K562 (cell line): ENCODE data around the gene ANO1. TPM values are rescaled to one million over a fixed set of nuclear protein-coding genes. Genes with fewer than 3 reads are reported as not detected.

Experiments
- ATAC-seq: fragments of 200-7000 bp; cut with Tn5 transposase; 3 replicates; pipeline ENCODE4 v1.9.1; 2020; ENCODE audit warnings: moderate library complexity
- BruUV-seq: library from RNA; stranded (reverse); fragments of 400-500 nt; replicated peaks from 2 replicates; lab custom pipeline; 2021; lab: Mats Ljungman, UMichigan
- CTCF ChIA-PET: fragments of 300-600 bp; formaldehyde crosslinking; extraction: SDS; loops from one replicate; lab custom pipeline; 2021; ENCODE audit warnings: low intra/inter-chr PET ratio; lab: Yijun Ruan, JAX
- POLR2A ChIA-PET: fragments of 300-600, 350-650 bp; sonication (Branson Sonifier 250); formaldehyde crosslinking; extraction: SDS; loops from one replicate; lab custom pipeline; 2021; ENCODE audit warnings: antibody characterized with exemption, inconsistent platforms; lab: Yijun Ruan, JAX
- DNase-seq, 4 experiments: peaks; one replicate each; pipeline versions ENCODE4 v3.0.0 to v3.0.0-alpha.2; 2011 to 2018; ENCODE audit warnings: low spot score in 3 of 4, mixed read lengths in 3 of 4; ENCODE audit errors: extremely low read depth in 1 of 4
- FAIRE-seq: peaks from 2 replicates; lab custom pipeline; 2011; peaks lifted over from hg19 to GRCh38; lab: Jason Lieb, UNC
- H2AFZ ChIP-seq: 2 replicates; pipeline ENCODE4 v1.6.0; 2011; ENCODE audit warnings: low read depth, low read length, control low read depth, inconsistent platforms
- H3K27ac ChIP-seq: fragments of 200-600 bp; 3 replicates; pipeline ENCODE4 v1.8.0; 2011; ENCODE audit warnings: low read depth, mild to moderate bottlenecking, control low read depth, inconsistent platforms, low read length, moderate library complexity, mixed read lengths; ENCODE audit errors: extremely low read depth
- H3K27me3 ChIP-seq, 2 experiments: fragments of 300-600 bp in 1 of 2; 2 replicates in 1 of 2; 3 replicates in 1 of 2; pipeline versions ENCODE4 v1.6.0 to v1.8.0; 2011; ENCODE audit warnings: inconsistent platforms in 2 of 2, low read length in 2 of 2, mild to moderate bottlenecking in 1 of 2, mixed read lengths in 1 of 2, moderate library complexity in 1 of 2; ENCODE audit not compliant: control insufficient read depth in 2 of 2, insufficient read depth in 2 of 2
- H3K36me3 ChIP-seq: fragments of 300-600 bp; 3 replicates; pipeline ENCODE4 v1.8.0; 2011; ENCODE audit warnings: mild to moderate bottlenecking, low read length, inconsistent platforms; ENCODE audit not compliant: control insufficient read depth, insufficient read depth
- H3K4me1 ChIP-seq, 2 experiments: fragments of 200-600 bp in 1 of 2; replicated peaks in 1 of 2; 2 replicates in 1 of 2; 3 replicates in 1 of 2; pipeline versions ENCODE4 v1.5.1 to v1.8.0; 2011; ENCODE audit warnings: inconsistent platforms in 2 of 2, low read length in 2 of 2, mild to moderate bottlenecking in 1 of 2, mixed read lengths in 1 of 2, moderate library complexity in 1 of 2; ENCODE audit not compliant: control insufficient read depth in 2 of 2, insufficient read depth in 2 of 2
- H3K4me2 ChIP-seq: 2 replicates; pipeline ENCODE4 v1.6.1; 2011; ENCODE audit warnings: low read length, control low read depth, inconsistent platforms, mixed read lengths; ENCODE audit not compliant: insufficient read depth
- H3K4me3 ChIP-seq: fragments of 200-600 bp; sonication (generic), shearing (Covaris generic); 2 replicates; pipeline ENCODE4 v1.5.1; 2016; ENCODE audit warnings: control low read depth, inconsistent platforms
- H3K79me2 ChIP-seq: fragments of 200-600 bp; 3 replicates; pipeline ENCODE4 v1.8.0; 2011; ENCODE audit warnings: low read length, inconsistent platforms; ENCODE audit not compliant: control insufficient read depth, insufficient read depth
- H3K9ac ChIP-seq, 2 experiments: 2 replicates each; pipeline versions ENCODE4 v1.6.0 to v1.6.1; 2011; ENCODE audit warnings: low read depth in 2 of 2, low read length in 2 of 2, control low read depth in 1 of 2, inconsistent platforms in 1 of 2, mild to moderate bottlenecking in 1 of 2, mixed read lengths in 1 of 2; ENCODE audit not compliant: insufficient read depth in 1 of 2
- H3K9me1 ChIP-seq: one replicate; pipeline ENCODE4 v1.6.0; 2011; ENCODE audit warnings: inconsistent platforms, mild to moderate bottlenecking, low read length, moderate library complexity; ENCODE audit not compliant: control insufficient read depth, insufficient read depth
- H3K9me3 ChIP-seq: replicated peaks from 2 replicates; pipeline ENCODE4 v1.5.1; 2011; ENCODE audit warnings: low read depth, low read length, inconsistent platforms; ENCODE audit not compliant: control insufficient read depth, insufficient read depth
- H4K20me1 ChIP-seq: replicated peaks from 2 replicates; pipeline ENCODE4 v1.6.1; 2011; ENCODE audit warnings: low read length, inconsistent platforms, mixed read lengths; ENCODE audit not compliant: control insufficient read depth, insufficient read depth
- CBX8 ChIP-seq: fragments of 200-600 bp; sonication (generic); IDR thresholded peaks from 2 replicates; pipeline ENCODE4 v1.6.1; 2012; ENCODE audit warnings: borderline replicate concordance, mixed run types, low read depth, mild to moderate bottlenecking, moderate library complexity, mixed read lengths, low read length, control low read depth, inconsistent platforms; ENCODE audit not compliant: poor library complexity, severe bottlenecking; ENCODE audit errors: extremely low read depth
- FUS ChIP-seq: fragments of 200-400 bp; formaldehyde crosslinking; optimal IDR thresholded peaks from 2 replicates; pipeline ENCODE3; 2017; ENCODE audit warnings: low read depth, low read length
- WGBS: fragments of 100-300 bp; shearing (Covaris generic); methylation state at CpG from one replicate; pipeline ENCODE4 v1.1.6; 2016; ENCODE audit warnings: low coverage, mixed read lengths; ENCODE audit not compliant: insufficient coverage; ENCODE audit errors: missing lambda C conversion rate; 5-methylcytosine and 5-hydroxymethylcytosine counted together
- in situ Hi-C: fragments of 300-500 bp; cut with MboI; formaldehyde crosslinking; loops from 4 replicates; pipeline ENCODE4 v1.15.0; 2018; ENCODE audit warnings: inconsistent platforms, mixed read lengths
- intact Hi-C: fragments of 100-400 bp; cut with micrococcal nuclease; formaldehyde crosslinking; loops from 2 replicates; pipeline ENCODE4 v1.14.2; 2022
- polyA plus RNA-seq, 8 experiments: library from polyadenylated mRNA; depleted of rRNA in 4 of 8; stranded (reverse) in 5 of 8; unstranded in 3 of 8; fragments of >200 nt; fragmentation: Nextera tagmentation in 2 of 8; fragmentation: Illumina TruSeq in 1 of 8; extraction: Ambion mirVana in 2 of 8; extraction: Trizol in 1 of 8; gene quantifications; 2 replicates each; pipeline versions ENCODE4 v1.2.1 to v1.2.3, GENCODE V29; 2011 to 2014; ENCODE audit warnings: inconsistent platforms in 1 of 8, missing spikeins in 1 of 8
- total RNA-seq, 7 experiments: library from RNA; depleted of rRNA in 6 of 7; stranded (reverse); fragments of >200 nt in 6 of 7; fragmentation: Illumina TruSeq in 2 of 7; extraction: Trizol in 2 of 7; gene quantifications; 2 replicates each; pipeline versions ENCODE4 v1.2.1 to v1.2.3, GENCODE V29; 2011 to 2021; ENCODE audit warnings: low replicate concordance in 1 of 7
- TF ChIP-seq, protein P1 (sequence below): fragments of 450-650 bp; IDR thresholded peaks from 2 replicates; pipeline ENCODE4 v1.6.1; 2018; ENCODE audit not compliant: partially characterized antibody

The ANO1 gene
- total and polyA plus RNA-seq, 9 of the 15 experiments (the other 6 are each of a cell fraction or from before 2014, with no cell fraction given), result not detected

DNA sequence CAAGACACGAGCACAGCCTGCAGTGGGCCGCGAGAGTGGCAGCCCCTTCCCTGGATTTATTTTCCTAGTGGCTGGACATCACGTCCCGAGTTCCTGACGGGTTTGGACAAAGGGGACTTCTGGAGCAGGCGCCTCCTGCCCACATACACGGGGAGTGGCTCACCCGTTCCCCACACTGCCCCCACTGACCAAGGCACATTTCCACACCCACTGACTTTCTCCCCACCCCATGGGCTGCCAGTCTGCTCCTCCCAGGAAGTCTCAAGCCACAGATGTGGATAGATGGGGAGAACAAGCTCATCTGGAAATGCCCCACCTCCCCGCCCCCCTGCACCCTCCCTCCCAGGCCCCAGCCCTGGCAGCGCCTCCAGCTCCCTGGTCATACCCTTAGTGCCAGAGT, 91.0 kb downstream of the ANO1 start:
- ATAC-seq, result no peak
- DNase-seq, result no peak
- Histone ChIP-seq H3K4me2 (no peak overlapping the region), H3K9ac (no peak overlapping the region), H2AFZ (no peak overlapping the region), H3K4me3 (no peak overlapping the region), H3K9me3 (no peaks in the 10 kb centered on the region), H3K4me1 (peaks cover 0 to 10% of the 10 kb centered on the region in 2 experiments; a peak in 2 of 5 replicates), H3K27me3 (peaks cover 30 to 70% of the 10 kb centered on the region in 2 experiments), H3K36me3 (no peaks in the 10 kb centered on the region), H3K27ac (no peak overlapping the region), H4K20me1 (peaks cover 20% of the 10 kb centered on the region), H3K79me2 (no peaks in the 10 kb centered on the region), H3K9me1 (no peaks in the 10 kb centered on the region)
- WGBS, result 2% methylated on average over 9 of the region's 11 CpGs
- in situ Hi-C loops, result no loop called here
- no peak for FAIRE-seq
- intact Hi-C loops, result no loop called here
- CTCF ChIA-PET, result no interaction called here
- TF ChIP-seq FUS, result no peak
- TF ChIP-seq CBX8, result no peak
- TF ChIP-seq, protein P1, sequence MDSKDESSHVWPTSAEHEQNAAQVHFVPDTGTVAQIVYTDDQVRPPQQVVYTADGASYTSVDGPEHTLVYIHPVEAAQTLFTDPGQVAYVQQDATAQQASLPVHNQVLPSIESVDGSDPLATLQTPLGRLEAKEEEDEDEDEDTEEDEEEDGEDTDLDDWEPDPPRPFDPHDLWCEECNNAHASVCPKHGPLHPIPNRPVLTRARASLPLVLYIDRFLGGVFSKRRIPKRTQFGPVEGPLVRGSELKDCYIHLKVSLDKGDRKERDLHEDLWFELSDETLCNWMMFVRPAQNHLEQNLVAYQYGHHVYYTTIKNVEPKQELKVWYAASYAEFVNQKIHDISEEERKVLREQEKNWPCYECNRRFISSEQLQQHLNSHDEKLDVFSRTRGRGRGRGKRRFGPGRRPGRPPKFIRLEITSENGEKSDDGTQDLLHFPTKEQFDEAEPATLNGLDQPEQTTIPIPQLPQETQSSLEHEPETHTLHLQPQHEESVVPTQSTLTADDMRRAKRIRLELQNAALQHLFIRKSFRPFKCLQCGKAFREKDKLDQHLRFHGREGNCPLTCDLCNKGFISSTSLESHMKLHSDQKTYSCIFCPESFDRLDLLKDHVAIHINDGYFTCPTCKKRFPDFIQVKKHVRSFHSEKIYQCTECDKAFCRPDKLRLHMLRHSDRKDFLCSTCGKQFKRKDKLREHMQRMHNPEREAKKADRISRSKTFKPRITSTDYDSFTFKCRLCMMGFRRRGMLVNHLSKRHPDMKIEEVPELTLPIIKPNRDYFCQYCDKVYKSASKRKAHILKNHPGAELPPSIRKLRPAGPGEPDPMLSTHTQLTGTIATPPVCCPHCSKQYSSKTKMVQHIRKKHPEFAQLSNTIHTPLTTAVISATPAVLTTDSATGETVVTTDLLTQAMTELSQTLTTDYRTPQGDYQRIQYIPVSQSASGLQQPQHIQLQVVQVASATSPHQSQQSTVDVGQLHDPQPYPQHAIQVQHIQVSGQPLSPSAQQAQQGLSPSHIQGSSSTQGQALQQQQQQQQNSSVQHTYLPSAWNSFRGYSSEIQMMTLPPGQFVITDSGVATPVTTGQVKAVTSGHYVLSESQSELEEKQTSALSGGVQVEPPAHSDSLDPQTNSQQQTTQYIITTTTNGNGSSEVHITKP, result no peak
- no TSS peak for BruUV-seq
- POLR2A ChIA-PET, result interaction anchor here (0.5 kb wide), 1 partner anchor 285 kb away, joined by 3 read pairs; no protein-coding TSS in a partner anchor
